ENCODE data around the gene BBOF1. TPM values are rescaled to one million over a fixed set of nuclear protein-coding genes. Genes with fewer than 3 reads are reported as not detected.

Gene BBOF1
- total and polyA plus RNA-seq, 4 donors, result 1.0 to 2.8 (median 2.1) TPM

- WGBS, result 52% methylated on average over 7 of the region's 7 CpGs
- Histone ChIP-seq H3K9me3 (ENCODE audit: control insufficient read depth in 4 of 4, low read length in 3 of 4) (no peaks in the 10 kb centered on the region), H3K27me3 (ENCODE audit: control insufficient read depth in 4 of 4, insufficient read depth in 4 of 4, low read length in 3 of 4) (no peaks in the 10 kb centered on the region), H3K9ac (ENCODE audit: low read depth in 1 of 2, low read length in 2 of 2) (no peak overlapping the region), H3K27ac (ENCODE audit: low read depth in 1 of 2, low read length in 2 of 2) (peak overlapping the region; percentile 46 to 74), H3K36me3 (ENCODE audit: control insufficient read depth in 4 of 4, insufficient read depth in 3 of 4, low read depth in 1 of 4, low read length in 3 of 4) (peaks cover 0 to 1% (median 0%) of the 10 kb centered on the region in 4 donors), H3K4me1 (ENCODE audit: control insufficient read depth in 4 of 4, insufficient read depth in 4 of 4, low read length in 3 of 4) (peaks cover 12 to 51% (median 39%) of the 10 kb centered on the region in 4 donors), H3K4me3 (ENCODE audit: low read depth in 1 of 3, low read length in 3 of 3) (peak overlapping the region in 1 of 3 donors; percentile 15)
- no peak for DNase-seq (ENCODE audit: low spot score)
- TF ChIP-seq JUND (IDR thresholded peaks at IDR 0.05), result no peak
- TF ChIP-seq HNF4G (IDR thresholded peaks at IDR 0.05), result no peak
- TF ChIP-seq ATF3 (IDR thresholded peaks at IDR 0.05), result no peak
- TF ChIP-seq RXRA (IDR thresholded peaks at IDR 0.05), result no peak
- TF ChIP-seq MAX (IDR thresholded peaks at IDR 0.05), result no peak
- no peak for TF ChIP-seq REST (IDR thresholded peaks at IDR 0.05)
- no peak for TF ChIP-seq GABPA (IDR thresholded peaks at IDR 0.05 in 1 of 2, conservative IDR thresholded peaks at IDR 0.05 in 1 of 2)
- TF ChIP-seq FOXA2 (IDR thresholded peaks at IDR 0.05), result no peak
- TF ChIP-seq RAD21 (IDR thresholded peaks at IDR 0.05), result no peak
- TF ChIP-seq ZBTB33 (IDR thresholded peaks at IDR 0.05), result no peak
- no peak for TF ChIP-seq NR2F2 (IDR thresholded peaks at IDR 0.05)
- TF ChIP-seq YY1 (IDR thresholded peaks at IDR 0.05), result no peak
- no peak for TF ChIP-seq CTCF (IDR thresholded peaks at IDR 0.05; ENCODE audit: low read depth, low read length, missing input control)
- TF ChIP-seq FOXA1 (IDR thresholded peaks at IDR 0.05), result no peak
- no peak for TF ChIP-seq SP1 (IDR thresholded peaks at IDR 0.05)
- no peak for TF ChIP-seq HNF4A (conservative IDR thresholded peaks at IDR 0.05)
- TF ChIP-seq EGR1 (IDR thresholded peaks at IDR 0.05; ENCODE audit: low read depth in 2 of 2), result no peak
Observed at GRCh38 chr14:73997944-73998447, 21.2 kb upstream of the BBOF1 start.

All from liver (tissue), 9 donors.